K562 (cell line): ENCODE results near the gene EML5. TPM values are rescaled to one million over a fixed set of nuclear protein-coding genes. Genes with fewer than 3 reads are reported as not detected.

Experiments used
- ATAC-seq: fragments of 200-7000 bp; cut with Tn5 transposase; 3 replicates; pipeline ENCODE4 v1.9.1; 2020; ENCODE audit warnings: moderate library complexity
- BruUV-seq: library from RNA; stranded (reverse); fragments of 400-500 nt; replicated peaks from 2 replicates; lab custom pipeline; 2021; lab: Mats Ljungman, UMichigan
- CTCF ChIA-PET: fragments of 300-600 bp; formaldehyde crosslinking; extraction: SDS; loops from one replicate; lab custom pipeline; 2021; ENCODE audit warnings: low intra/inter-chr PET ratio; lab: Yijun Ruan, JAX
- POLR2A ChIA-PET: fragments of 300-600, 350-650 bp; sonication (Branson Sonifier 250); formaldehyde crosslinking; extraction: SDS; loops from one replicate; lab custom pipeline; 2021; ENCODE audit warnings: antibody characterized with exemption, inconsistent platforms; lab: Yijun Ruan, JAX
- DNase-seq, 4 experiments: peaks; one replicate each; pipeline versions ENCODE4 v3.0.0 to v3.0.0-alpha.2; 2011 to 2018; ENCODE audit warnings: low spot score in 3 of 4, mixed read lengths in 3 of 4; ENCODE audit errors: extremely low read depth in 1 of 4
- FAIRE-seq: peaks from 2 replicates; lab custom pipeline; 2011; peaks lifted over from hg19 to GRCh38; lab: Jason Lieb, UNC
- H2AFZ ChIP-seq: 2 replicates; pipeline ENCODE4 v1.6.0; 2011; ENCODE audit warnings: low read depth, low read length, control low read depth, inconsistent platforms
- H3K27ac ChIP-seq: fragments of 200-600 bp; 3 replicates; pipeline ENCODE4 v1.8.0; 2011; ENCODE audit warnings: low read depth, mild to moderate bottlenecking, control low read depth, inconsistent platforms, low read length, moderate library complexity, mixed read lengths; ENCODE audit errors: extremely low read depth
- H3K27me3 ChIP-seq, 2 experiments: fragments of 300-600 bp in 1 of 2; 2 replicates in 1 of 2; 3 replicates in 1 of 2; pipeline versions ENCODE4 v1.6.0 to v1.8.0; 2011; ENCODE audit warnings: inconsistent platforms in 2 of 2, low read length in 2 of 2, mild to moderate bottlenecking in 1 of 2, mixed read lengths in 1 of 2, moderate library complexity in 1 of 2; ENCODE audit not compliant: control insufficient read depth in 2 of 2, insufficient read depth in 2 of 2
- H3K36me3 ChIP-seq: fragments of 300-600 bp; 3 replicates; pipeline ENCODE4 v1.8.0; 2011; ENCODE audit warnings: mild to moderate bottlenecking, low read length, inconsistent platforms; ENCODE audit not compliant: control insufficient read depth, insufficient read depth
- H3K4me1 ChIP-seq, 2 experiments: fragments of 200-600 bp in 1 of 2; replicated peaks in 1 of 2; 2 replicates in 1 of 2; 3 replicates in 1 of 2; pipeline versions ENCODE4 v1.5.1 to v1.8.0; 2011; ENCODE audit warnings: inconsistent platforms in 2 of 2, low read length in 2 of 2, mild to moderate bottlenecking in 1 of 2, mixed read lengths in 1 of 2, moderate library complexity in 1 of 2; ENCODE audit not compliant: control insufficient read depth in 2 of 2, insufficient read depth in 2 of 2
- H3K4me2 ChIP-seq: 2 replicates; pipeline ENCODE4 v1.6.1; 2011; ENCODE audit warnings: low read length, control low read depth, inconsistent platforms, mixed read lengths; ENCODE audit not compliant: insufficient read depth
- H3K4me3 ChIP-seq: fragments of 200-600 bp; sonication (generic), shearing (Covaris generic); 2 replicates; pipeline ENCODE4 v1.5.1; 2016; ENCODE audit warnings: control low read depth, inconsistent platforms
- H3K79me2 ChIP-seq: fragments of 200-600 bp; 3 replicates; pipeline ENCODE4 v1.8.0; 2011; ENCODE audit warnings: low read length, inconsistent platforms; ENCODE audit not compliant: control insufficient read depth, insufficient read depth
- H3K9ac ChIP-seq, 2 experiments: 2 replicates each; pipeline versions ENCODE4 v1.6.0 to v1.6.1; 2011; ENCODE audit warnings: low read depth in 2 of 2, low read length in 2 of 2, control low read depth in 1 of 2, inconsistent platforms in 1 of 2, mild to moderate bottlenecking in 1 of 2, mixed read lengths in 1 of 2; ENCODE audit not compliant: insufficient read depth in 1 of 2
- H3K9me1 ChIP-seq: one replicate; pipeline ENCODE4 v1.6.0; 2011; ENCODE audit warnings: inconsistent platforms, mild to moderate bottlenecking, low read length, moderate library complexity; ENCODE audit not compliant: control insufficient read depth, insufficient read depth
- H3K9me3 ChIP-seq: replicated peaks from 2 replicates; pipeline ENCODE4 v1.5.1; 2011; ENCODE audit warnings: low read depth, low read length, inconsistent platforms; ENCODE audit not compliant: control insufficient read depth, insufficient read depth
- H4K20me1 ChIP-seq: replicated peaks from 2 replicates; pipeline ENCODE4 v1.6.1; 2011; ENCODE audit warnings: low read length, inconsistent platforms, mixed read lengths; ENCODE audit not compliant: control insufficient read depth, insufficient read depth
- ARNT ChIP-seq, 2 experiments: fragments of 450-650 bp; IDR thresholded peaks; 2 replicates each; pipeline ENCODE4 v1.6.1; 2016; ENCODE audit warnings: mild to moderate bottlenecking in 1 of 2
- DIDO1 ChIP-seq: fragments of 450-650 bp; IDR thresholded peaks from 2 replicates; pipeline ENCODE4 v1.6.1; 2016; ENCODE audit warnings: low read depth, missing biosample characterization, missing genetic modification characterization
- E2F3 ChIP-seq: fragments of 250-450 bp; sonication (Bioruptor Pico); IDR thresholded peaks from 2 replicates; pipeline ENCODE4 v1.4.0; 2020; ENCODE audit warnings: mild to moderate bottlenecking
- HDAC1 ChIP-seq, 2 experiments: fragments of 450-650 bp; IDR thresholded peaks; 2 replicates each; pipeline ENCODE4 v1.6.1; 2016 to 2017; ENCODE audit warnings: inconsistent platforms in 1 of 2, mild to moderate bottlenecking in 1 of 2, moderate library complexity in 1 of 2
- KLF13 ChIP-seq: fragments of 450-650 bp; IDR thresholded peaks from 2 replicates; pipeline ENCODE4 v1.6.1; 2016; ENCODE audit warnings: missing genetic modification characterization, low read depth, mild to moderate bottlenecking, missing compliant biosample characterization, moderate library complexity, borderline replicate concordance
- KLF16 ChIP-seq: IDR thresholded peaks from 2 replicates; pipeline ENCODE4 v1.6.1; 2016; ENCODE audit warnings: antibody characterized with exemption
- MAZ ChIP-seq, 2 experiments: fragments of 450-650 bp in 1 of 2; sonication (generic) in 1 of 2; formaldehyde crosslinking; IDR thresholded peaks in 1 of 2; conservative IDR thresholded peaks in 1 of 2; 2 replicates each; pipeline versions ENCODE4 v1.4.0 to v1.5.0; 2020; ENCODE audit warnings: mild to moderate bottlenecking in 1 of 2, missing genetic modification reagents in 1 of 2
- PHF20 ChIP-seq: fragments of 450-650 bp; IDR thresholded peaks from 2 replicates; pipeline ENCODE4 v1.6.1; 2018; ENCODE audit not compliant: partially characterized antibody
- POLR2A ChIP-seq: fragments of 450-650 bp; conservative IDR thresholded peaks from 2 replicates; pipeline ENCODE4 v1.6.1; 2016
- RBFOX2 ChIP-seq: fragments of 200-400 bp; formaldehyde crosslinking; IDR thresholded peaks from 2 replicates; pipeline ENCODE4 v1.6.1; 2017; ENCODE audit warnings: low read depth, mild to moderate bottlenecking, low read length, moderate library complexity
- RNF2 ChIP-seq: sonication (generic); IDR thresholded peaks from 2 replicates; pipeline ENCODE4 v1.6.1; 2016
- SMC3 ChIP-seq: conservative IDR thresholded peaks from 2 replicates; pipeline ENCODE4 v1.6.1; 2011; ENCODE audit warnings: low read depth, low read length, improper control_type of control experiment; ENCODE audit not compliant: insufficient read depth
- TAF7 ChIP-seq: fragments of 450-650 bp; IDR thresholded peaks from 2 replicates; pipeline ENCODE4 v1.6.1; 2016; ENCODE audit warnings: missing genetic modification characterization, missing compliant biosample characterization
- ZNF184 ChIP-seq: sonication (generic); formaldehyde crosslinking; IDR thresholded peaks from 2 replicates; pipeline ENCODE4 v1.5.0; 2020; ENCODE audit warnings: missing genetic modification reagents
- ZNF766 ChIP-seq: fragments of 200-800 bp; sonication (Bioruptor generic); conservative IDR thresholded peaks from 2 replicates; pipeline ENCODE4 v1.6.1; 2016; ENCODE audit warnings: missing genetic modification characterization, missing compliant biosample characterization
- ZSCAN29 ChIP-seq: fragments of 450-650 bp; IDR thresholded peaks from 2 replicates; pipeline ENCODE4 v1.6.1; 2017
- in situ Hi-C: fragments of 300-500 bp; cut with MboI; formaldehyde crosslinking; loops from 4 replicates; pipeline ENCODE4 v1.15.0; 2018; ENCODE audit warnings: inconsistent platforms, mixed read lengths
- intact Hi-C: fragments of 100-400 bp; cut with micrococcal nuclease; formaldehyde crosslinking; loops from 2 replicates; pipeline ENCODE4 v1.14.2; 2022
- polyA plus RNA-seq, 8 experiments: library from polyadenylated mRNA; depleted of rRNA in 4 of 8; stranded (reverse) in 5 of 8; unstranded in 3 of 8; fragments of >200 nt; fragmentation: Nextera tagmentation in 2 of 8; fragmentation: Illumina TruSeq in 1 of 8; extraction: Ambion mirVana in 2 of 8; extraction: Trizol in 1 of 8; gene quantifications; 2 replicates each; pipeline versions ENCODE4 v1.2.1 to v1.2.3, GENCODE V29; 2011 to 2014; ENCODE audit warnings: inconsistent platforms in 1 of 8, missing spikeins in 1 of 8
- total RNA-seq, 7 experiments: library from RNA; depleted of rRNA in 6 of 7; stranded (reverse); fragments of >200 nt in 6 of 7; fragmentation: Illumina TruSeq in 2 of 7; extraction: Trizol in 2 of 7; gene quantifications; 2 replicates each; pipeline versions ENCODE4 v1.2.1 to v1.2.3, GENCODE V29; 2011 to 2021; ENCODE audit warnings: low replicate concordance in 1 of 7
- TF ChIP-seq, protein P1 (sequence below): fragments of 450-650 bp; formaldehyde crosslinking; IDR thresholded peaks from 2 replicates; pipeline ENCODE4 v1.4.0; 2022; ENCODE audit warnings: missing genetic modification characterization
- TF ChIP-seq, protein P2 (sequence below): sonication (generic); formaldehyde crosslinking; IDR thresholded peaks from 2 replicates; pipeline ENCODE4 v1.8.0; 2023; ENCODE audit warnings: missing genetic modification reagents, mild to moderate bottlenecking, borderline replicate concordance

The EML5 gene
- total and polyA plus RNA-seq, 9 of the 15 experiments (the other 6 are each of a cell fraction or from before 2014, with no cell fraction given) = 0.06 to 0.34 (median 0.22) TPM

DNA sequence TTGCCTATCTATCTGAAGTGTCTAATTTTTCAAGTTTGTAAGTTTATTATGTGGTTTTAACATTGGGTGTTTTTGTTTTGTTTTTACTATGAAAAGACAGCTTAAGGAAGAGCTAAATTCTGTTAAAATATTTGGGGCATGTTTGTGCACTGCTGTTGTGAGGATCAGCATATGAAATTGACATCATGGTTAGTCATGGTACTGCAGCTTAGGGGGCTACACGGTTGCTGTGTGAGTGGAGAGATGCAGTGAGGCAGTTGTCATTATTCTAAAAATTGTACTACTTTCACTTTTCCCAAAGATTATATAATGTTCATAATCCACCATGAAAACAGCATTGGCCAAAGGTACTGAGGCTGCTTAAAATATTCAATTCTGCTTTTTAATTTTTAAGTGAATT lies 180.9 kb downstream of the EML5 start (continued):
- no peak for TF ChIP-seq KLF13
- no peak for TF ChIP-seq DIDO1 (tag)
- TF ChIP-seq HDAC1 (IDR thresholded peaks at IDR 0.05) = no peak
- no peak for TF ChIP-seq PHF20
- no peak for TF ChIP-seq ZSCAN29
- no peak for TF ChIP-seq ARNT (IDR thresholded peaks at IDR 0.05)
- no peak for TF ChIP-seq MAZ (CRISPR knock-in tag; conservative IDR thresholded peaks at IDR 0.05 in 1 of 2, IDR thresholded peaks at IDR 0.05 in 1 of 2)
- TF ChIP-seq RNF2 = no peak
- no peak for TF ChIP-seq KLF16
- TF ChIP-seq ZNF766 (CRISPR knock-in tag) = no peak
- TF ChIP-seq, protein P1, sequence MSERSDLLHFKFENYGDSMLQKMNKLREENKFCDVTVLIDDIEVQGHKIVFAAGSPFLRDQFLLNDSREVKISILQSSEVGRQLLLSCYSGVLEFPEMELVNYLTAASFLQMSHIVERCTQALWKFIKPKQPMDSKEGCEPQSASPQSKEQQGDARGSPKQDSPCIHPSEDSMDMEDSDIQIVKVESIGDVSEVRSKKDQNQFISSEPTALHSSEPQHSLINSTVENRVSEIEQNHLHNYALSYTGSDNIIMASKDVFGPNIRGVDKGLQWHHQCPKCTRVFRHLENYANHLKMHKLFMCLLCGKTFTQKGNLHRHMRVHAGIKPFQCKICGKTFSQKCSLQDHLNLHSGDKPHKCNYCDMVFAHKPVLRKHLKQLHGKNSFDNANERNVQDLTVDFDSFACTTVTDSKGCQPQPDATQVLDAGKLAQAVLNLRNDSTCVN (CRISPR knock-in tag) = no peak

DNA sequence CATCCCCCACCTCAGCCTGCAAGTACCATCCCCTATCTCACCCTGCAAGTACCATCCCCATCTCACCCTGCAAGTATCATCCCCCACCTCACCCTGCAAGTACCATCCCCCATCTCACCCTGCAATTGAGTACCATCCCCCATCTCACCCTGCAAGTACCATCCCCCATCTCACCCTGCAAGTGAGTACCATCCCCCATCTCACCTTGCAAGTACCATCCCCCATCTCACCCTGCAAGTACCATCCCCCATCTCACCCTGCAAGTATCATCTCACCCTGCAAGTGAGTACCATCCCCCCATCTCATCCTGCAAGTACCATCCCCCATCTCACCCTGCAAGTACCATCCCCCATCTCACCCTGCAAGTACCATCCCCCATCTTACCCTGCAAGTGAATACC lies 184.9 kb downstream of the EML5 start:
- in situ Hi-C loops (no loop called here), intact Hi-C loops (no loop called here)
- no peaks in the 10 kb centered on the region for H3K79me2 ChIP-seq
- H2AFZ ChIP-seq = no peak overlapping the region
- H3K27ac ChIP-seq = no peak overlapping the region
- no peak overlapping the region for H3K4me2 ChIP-seq
- H3K36me3 ChIP-seq = peaks cover 86% of the 10 kb centered on the region
- H3K4me1 ChIP-seq = no peaks in the 10 kb centered on the region
- FAIRE-seq (no peak), DNase-seq (no peak), ATAC-seq (no peak)
- ChIA-PET POLR2A (no interaction called here), CTCF (no interaction called here)
- H3K4me3 ChIP-seq = no peak overlapping the region
- BruUV-seq = no TSS peak
- H3K27me3 ChIP-seq = no peaks in the 10 kb centered on the region
- no peak overlapping the region for H3K9ac ChIP-seq
- H3K9me3 ChIP-seq = no peaks in the 10 kb centered on the region
- no peaks in the 10 kb centered on the region for H3K9me1 ChIP-seq
- H4K20me1 ChIP-seq = no peaks in the 10 kb centered on the region
- TF ChIP-seq ZNF184 (CRISPR knock-in tag) = no peak
- no peak for TF ChIP-seq SMC3
- no peak for TF ChIP-seq RBFOX2
- TF ChIP-seq, protein P2, sequence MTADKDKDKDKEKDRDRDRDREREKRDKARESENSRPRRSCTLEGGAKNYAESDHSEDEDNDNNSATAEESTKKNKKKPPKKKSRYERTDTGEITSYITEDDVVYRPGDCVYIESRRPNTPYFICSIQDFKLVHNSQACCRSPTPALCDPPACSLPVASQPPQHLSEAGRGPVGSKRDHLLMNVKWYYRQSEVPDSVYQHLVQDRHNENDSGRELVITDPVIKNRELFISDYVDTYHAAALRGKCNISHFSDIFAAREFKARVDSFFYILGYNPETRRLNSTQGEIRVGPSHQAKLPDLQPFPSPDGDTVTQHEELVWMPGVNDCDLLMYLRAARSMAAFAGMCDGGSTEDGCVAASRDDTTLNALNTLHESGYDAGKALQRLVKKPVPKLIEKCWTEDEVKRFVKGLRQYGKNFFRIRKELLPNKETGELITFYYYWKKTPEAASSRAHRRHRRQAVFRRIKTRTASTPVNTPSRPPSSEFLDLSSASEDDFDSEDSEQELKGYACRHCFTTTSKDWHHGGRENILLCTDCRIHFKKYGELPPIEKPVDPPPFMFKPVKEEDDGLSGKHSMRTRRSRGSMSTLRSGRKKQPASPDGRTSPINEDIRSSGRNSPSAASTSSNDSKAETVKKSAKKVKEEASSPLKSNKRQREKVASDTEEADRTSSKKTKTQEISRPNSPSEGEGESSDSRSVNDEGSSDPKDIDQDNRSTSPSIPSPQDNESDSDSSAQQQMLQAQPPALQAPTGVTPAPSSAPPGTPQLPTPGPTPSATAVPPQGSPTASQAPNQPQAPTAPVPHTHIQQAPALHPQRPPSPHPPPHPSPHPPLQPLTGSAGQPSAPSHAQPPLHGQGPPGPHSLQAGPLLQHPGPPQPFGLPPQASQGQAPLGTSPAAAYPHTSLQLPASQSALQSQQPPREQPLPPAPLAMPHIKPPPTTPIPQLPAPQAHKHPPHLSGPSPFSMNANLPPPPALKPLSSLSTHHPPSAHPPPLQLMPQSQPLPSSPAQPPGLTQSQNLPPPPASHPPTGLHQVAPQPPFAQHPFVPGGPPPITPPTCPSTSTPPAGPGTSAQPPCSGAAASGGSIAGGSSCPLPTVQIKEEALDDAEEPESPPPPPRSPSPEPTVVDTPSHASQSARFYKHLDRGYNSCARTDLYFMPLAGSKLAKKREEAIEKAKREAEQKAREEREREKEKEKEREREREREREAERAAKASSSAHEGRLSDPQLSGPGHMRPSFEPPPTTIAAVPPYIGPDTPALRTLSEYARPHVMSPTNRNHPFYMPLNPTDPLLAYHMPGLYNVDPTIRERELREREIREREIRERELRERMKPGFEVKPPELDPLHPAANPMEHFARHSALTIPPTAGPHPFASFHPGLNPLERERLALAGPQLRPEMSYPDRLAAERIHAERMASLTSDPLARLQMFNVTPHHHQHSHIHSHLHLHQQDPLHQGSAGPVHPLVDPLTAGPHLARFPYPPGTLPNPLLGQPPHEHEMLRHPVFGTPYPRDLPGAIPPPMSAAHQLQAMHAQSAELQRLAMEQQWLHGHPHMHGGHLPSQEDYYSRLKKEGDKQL (CRISPR knock-in tag) = no peak
- no peak for TF ChIP-seq E2F3 (CRISPR knock-in tag)
- TF ChIP-seq TAF7 (tag) = no peak
- TF ChIP-seq POLR2A = no peak
